IPS-18c (cell line): ENCODE measurements around the gene NFATC4.
"Not testable (repeated sequence)": the region's sequence is repeated elsewhere in the genome, so short reads cannot be mapped to it uniquely, and the experiment has no call there.

Source experiments
- H3K4me3 ChIP-seq: 2 replicates; pipeline ENCODE4 v1.7.0; 2013; ENCODE audit warnings: low read depth, mild to moderate bottlenecking, low read length, moderate library complexity; ENCODE audit not compliant: insufficient read depth
- H3K9me3 ChIP-seq: one replicate; pipeline ENCODE4 v1.6.1; 2013; ENCODE audit warnings: mild to moderate bottlenecking, low read length, moderate library complexity; ENCODE audit not compliant: control insufficient read depth, insufficient read depth

NFATC4 gene

DNA sequence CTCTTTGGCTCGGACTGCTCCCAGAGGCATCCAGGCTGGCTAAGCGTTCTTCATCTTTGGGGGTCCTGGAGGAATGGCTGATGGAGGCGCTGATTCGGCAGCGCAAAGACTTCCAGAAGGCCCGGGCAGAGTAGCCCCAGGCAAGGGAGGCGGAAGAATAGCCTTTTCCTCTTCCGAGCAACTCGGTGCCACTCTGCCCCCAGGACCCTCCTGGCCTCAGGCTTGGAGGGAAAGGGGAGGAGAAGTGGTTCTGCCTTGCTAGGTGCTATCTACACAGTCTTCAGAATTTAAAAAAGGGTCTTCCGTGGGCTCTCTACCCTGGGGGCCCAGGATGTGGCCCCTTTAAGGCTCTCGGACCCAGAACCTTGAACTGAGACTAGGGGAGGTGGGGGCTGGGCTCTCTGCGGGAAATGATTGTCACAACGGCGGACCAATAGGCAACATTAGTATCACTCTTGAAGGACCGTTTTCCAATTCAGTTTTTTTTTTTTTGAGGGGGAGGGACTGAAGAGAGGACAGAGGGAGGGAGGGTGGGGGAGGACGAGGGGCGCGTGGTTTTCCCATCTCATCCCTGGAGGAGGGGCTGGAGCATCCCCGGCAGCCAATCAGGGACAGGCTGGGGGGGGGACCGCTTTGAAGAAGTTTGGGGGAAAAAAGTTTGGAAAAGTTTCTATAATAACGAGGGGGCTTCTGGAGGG lies at the start of gene NFATC4:
Gene NFATC4, plus strand, starts transcription at position 671 of the 698 bp plus-strand sequence. CDS start 157 bp downstream, outside the sequence.
- Histone ChIP-seq H3K9me3 (no peaks in the 10 kb centered on the region), H3K4me3 (peak within 1 kb of the TSS; percentile 87)

DNA sequence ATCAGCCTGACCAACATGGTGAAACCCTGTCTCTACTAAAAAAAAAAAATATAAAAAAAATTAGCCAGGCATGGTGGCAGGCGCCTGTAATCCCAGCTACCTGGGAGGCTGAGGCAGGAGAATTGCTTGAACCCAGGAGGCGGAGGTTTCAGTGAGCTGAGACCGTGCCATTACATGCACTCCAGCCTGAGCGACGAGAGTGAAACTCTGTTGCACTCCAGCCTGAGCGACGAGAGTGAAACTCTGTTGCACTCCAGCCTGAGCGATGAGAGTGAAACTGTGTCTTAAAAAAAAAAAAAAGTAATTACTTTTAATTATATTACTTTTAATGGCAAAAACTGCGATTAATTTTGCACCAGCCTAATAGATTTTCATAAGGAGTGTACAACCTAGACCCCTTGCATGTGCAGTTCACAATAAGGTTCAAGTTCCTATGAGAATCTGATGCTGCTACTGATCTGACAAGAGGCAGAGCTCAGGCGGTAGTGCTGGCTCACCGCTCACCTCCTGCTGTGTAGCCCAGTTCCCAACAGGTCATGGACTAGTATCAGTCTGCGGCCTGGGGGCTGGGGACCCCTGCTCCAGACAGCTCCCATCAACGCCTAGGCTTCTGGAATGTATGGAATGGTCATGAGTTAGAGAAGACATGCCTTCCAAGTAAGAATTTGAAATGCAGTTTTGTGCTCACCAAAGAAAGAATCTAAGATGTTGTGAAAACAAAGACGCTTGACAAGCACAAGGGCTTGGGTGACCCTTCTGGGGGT lies 46.6 kb upstream of the NFATC4 start:
- H3K9me3 ChIP-seq: no peaks in the 10 kb centered on the region
- no peak overlapping the region for H3K4me3 ChIP-seq

DNA sequence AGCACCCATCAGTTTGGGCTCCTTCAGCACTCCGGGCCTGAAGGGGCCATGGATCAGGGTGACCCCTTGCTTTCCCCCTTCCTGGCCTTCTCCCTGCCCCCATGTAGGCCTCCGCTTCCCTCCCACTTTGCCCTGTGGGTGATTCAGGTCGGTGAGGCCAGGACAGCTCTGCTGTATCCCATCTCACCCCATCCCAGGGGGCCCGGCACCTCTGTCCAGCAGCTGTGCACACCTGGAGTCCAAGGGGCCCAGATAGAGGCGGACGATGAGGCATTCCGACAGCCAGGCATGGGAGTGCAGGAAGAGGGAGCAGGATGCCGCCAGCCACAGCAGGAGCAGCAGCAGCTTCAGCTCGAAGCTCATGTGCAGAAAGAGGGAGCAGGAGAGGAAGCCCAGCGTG lies 45.3 kb upstream of the NFATC4 start:
- Histone ChIP-seq H3K9me3 (no peaks in the 10 kb centered on the region), H3K4me3 (no peak overlapping the region)

DNA sequence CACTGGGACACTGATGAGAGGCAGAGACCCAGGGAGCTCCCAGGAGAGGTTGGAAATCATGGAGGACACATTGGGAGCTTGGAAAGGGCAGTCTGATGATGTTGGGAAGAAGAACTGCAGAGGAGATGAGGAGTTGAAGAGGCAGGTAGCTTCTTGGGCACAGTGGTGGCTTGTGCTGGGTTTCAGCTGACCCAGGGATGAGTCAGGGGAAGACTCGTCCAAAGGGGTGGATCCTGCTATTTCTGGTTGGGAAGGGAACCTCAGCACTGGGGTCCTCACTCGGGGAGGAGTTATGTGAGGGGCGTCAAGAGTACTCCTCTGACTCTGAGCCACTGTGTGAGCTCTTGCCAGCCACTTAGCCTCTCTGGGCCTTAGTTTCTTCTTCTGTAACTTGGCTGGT lies 44.6 kb upstream of the NFATC4 start:
- H3K9me3 ChIP-seq: no peaks in the 10 kb centered on the region
- H3K4me3 ChIP-seq: no peak overlapping the region

DNA sequence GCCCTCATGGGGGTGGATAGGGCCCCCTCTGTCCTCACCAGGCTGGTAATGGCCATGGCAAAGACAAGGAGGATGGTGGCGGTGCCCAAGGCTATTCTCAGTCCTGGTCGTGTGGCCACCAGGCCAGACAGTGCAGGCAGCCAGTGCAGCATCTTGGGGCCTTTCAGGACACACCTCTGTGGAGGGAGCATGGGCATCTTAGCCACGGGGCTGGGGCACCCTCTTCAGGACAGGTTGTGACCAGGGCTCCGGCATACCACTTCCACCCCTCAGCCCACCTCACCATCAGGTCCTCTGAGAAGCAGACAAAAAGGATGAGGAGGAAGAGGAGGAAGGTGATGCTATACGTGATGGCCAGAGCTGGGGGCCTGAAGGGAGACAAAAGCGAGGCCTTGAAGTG lies 44.0 kb upstream of the NFATC4 start:
- H3K4me3 ChIP-seq: no peak overlapping the region
- no peaks in the 10 kb centered on the region for H3K9me3 ChIP-seq

DNA sequence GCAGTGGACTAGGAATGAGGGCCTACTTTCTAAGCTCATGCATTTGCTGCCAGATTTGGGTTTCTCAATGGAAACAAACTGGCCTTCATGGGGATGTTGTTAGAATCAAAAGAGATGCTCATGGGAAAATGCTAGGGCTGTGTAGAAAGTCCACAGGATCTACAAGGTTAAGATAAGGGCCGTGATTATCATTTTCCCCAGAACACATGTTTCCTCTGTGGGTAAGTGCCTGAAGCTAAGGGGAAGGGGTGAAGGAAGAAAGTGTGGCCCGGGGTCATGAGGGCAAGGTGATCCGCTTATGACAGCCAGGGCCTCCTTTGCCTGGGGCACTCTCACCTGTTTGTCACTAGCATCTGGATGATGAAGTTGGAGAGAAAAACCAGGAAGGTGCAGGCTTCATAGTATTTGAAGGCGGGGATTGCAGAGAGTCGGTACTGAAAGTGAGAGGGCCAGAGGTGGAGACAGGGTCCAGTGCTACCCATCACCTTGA lies 42.9 kb upstream of the NFATC4 start:
- no peak overlapping the region for H3K4me3 ChIP-seq
- no peaks in the 10 kb centered on the region for H3K9me3 ChIP-seq

DNA sequence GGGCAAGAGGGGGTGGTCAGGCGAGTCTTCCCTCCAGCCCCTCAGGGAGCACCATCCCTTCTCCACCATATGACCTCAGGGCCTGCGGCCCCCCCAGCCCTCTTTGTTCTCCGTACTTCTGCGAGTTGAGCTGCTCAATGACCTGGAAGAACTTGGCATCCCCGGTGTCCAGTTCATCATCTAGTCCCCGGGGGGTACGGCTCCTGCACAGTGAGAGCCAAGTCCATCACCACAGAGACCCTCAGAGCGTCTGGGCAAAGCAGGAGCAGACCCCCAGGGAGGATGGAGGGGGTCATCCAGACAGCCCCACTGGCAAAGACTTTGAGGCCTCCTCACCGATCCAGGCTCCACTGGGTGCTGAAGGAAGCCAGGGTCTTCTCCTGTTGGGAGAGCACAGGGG lies 42.0 kb upstream of the NFATC4 start:
- no peaks in the 10 kb centered on the region for H3K9me3 ChIP-seq

DNA sequence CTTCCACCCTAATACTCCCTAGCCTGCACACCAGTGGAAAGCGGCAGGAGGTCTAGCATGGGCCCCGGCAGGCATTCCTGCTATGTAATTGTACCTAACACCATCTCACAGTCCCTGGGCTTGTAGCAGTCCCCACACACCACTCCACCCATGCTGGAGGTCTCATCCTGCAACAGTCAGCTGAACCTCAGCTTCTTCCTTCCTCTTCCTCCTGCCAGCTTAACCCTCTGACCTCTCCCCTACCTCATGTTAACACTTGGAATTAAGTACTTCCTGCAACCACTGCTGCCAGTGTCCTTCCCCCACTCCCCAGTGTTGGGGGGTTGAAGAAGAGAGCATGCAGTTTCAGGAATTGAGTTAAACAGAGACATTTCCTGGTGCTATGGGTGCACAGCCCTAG lies 40.7 kb upstream of the NFATC4 start:
- H3K4me3 ChIP-seq: no peak overlapping the region
- H3K9me3 ChIP-seq: no peaks in the 10 kb centered on the region

More for the DNA sequence above, 42.0 kb upstream of the NFATC4 start:
- H3K4me3 ChIP-seq: no peak overlapping the region

DNA sequence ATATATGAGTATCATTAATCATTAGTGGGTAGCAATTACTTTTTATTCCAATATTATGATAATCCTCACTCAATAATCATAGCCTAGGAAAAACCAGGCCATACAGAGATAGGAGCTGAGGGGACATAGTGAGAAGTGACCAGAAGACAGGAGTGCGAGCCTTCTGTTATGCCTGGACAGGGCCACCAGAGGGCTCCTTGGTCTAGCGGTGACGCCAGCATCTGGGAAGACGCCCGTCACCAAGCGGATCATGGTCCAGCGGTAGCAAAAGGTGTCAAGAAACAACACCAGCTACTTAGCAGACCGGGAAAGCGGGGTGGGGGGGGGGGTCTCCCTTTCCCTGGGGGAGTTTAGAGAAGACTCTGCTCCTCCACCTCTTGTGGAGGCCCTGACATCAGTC lies 40.1 kb upstream of the NFATC4 start:
- H3K9me3 ChIP-seq, H3K4me3 ChIP-seq: not testable (repeated sequence)

DNA sequence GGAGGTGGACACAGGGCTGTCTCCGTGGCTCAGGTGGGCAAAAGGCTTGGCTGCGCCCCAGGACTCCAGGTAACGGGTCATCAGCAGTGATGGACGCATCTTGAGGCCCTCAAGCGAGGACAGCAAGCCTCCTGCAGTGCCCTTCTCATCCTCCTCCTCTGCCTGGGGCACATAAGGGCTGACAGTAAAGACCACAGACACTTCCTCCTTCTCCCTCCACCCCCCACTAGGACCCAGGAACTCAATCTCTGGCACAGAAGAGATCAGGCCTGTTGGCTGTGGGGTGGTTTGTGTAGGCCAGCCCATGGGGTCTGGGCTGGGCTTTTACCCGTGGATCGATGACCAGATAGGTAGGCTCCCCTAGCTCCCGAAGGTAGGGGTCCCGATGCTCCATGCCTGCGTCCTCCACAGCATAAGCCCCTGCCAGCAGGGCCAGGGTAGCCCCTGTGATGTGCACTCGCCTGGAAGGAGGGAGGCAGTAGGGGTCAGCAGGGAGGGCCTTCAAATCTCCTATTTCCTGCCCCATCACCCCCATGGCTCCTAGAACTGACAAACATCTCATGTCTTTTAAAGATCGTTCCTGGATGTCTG lies 38.8 kb upstream of the NFATC4 start:
- Histone ChIP-seq H3K9me3 (no peaks in the 10 kb centered on the region), H3K4me3 (no peak overlapping the region)

DNA sequence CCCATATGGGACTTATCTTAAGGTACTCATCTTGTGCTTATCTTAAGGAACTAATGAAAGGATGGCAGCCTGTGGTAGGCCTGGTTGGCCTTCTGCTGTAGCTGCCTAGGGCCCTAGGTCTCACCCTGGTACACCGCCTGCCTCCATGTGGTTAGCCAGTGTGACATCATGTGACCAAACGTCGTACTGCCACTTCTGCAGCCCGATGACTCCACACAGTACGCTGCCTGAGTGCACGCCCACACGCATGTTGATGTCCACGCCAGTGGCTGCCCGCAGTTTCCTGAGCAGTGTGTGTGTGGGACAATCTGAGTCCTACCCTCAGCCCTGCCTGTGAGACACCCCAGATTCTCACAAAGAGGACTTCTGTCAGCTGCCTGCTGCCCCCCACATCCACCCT lies 38.2 kb upstream of the NFATC4 start:
- Histone ChIP-seq H3K9me3 (no peaks in the 10 kb centered on the region), H3K4me3 (no peak overlapping the region)

DNA sequence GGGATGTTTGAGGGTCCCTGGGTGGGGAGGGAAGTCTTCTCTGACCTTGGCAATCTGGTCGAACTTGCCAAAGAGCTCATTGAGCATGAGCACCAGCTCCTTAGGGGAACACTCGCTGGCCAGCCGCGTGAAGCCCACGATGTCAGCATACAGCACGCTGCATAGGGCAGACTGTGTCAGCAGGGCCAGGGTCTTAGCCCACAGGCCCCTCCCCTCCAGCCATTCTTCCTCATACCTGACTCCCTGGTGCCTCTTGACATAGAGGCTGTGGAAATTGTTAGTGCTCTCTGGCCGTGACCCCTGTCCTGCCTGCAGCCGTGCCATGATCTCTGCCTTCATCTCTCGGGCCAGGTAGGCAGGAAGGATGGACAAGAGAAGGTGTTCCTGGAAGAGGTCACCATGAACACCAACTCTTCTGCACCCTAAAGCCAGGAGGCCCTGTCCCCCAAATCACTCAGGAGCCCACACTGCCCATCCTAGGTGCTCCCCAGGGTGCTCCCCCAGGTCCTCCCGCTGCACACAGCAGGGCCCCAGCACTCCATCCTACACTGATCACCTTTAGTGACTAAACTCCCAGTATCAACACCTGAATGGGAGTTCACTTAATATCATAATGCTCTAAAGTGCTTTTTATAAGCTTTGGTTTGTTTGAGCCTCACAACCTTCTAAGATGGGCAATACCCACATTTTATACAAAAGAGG lies 36.9 kb upstream of the NFATC4 start:
- H3K4me3 ChIP-seq: no peak overlapping the region
- H3K9me3 ChIP-seq: no peaks in the 10 kb centered on the region

DNA sequence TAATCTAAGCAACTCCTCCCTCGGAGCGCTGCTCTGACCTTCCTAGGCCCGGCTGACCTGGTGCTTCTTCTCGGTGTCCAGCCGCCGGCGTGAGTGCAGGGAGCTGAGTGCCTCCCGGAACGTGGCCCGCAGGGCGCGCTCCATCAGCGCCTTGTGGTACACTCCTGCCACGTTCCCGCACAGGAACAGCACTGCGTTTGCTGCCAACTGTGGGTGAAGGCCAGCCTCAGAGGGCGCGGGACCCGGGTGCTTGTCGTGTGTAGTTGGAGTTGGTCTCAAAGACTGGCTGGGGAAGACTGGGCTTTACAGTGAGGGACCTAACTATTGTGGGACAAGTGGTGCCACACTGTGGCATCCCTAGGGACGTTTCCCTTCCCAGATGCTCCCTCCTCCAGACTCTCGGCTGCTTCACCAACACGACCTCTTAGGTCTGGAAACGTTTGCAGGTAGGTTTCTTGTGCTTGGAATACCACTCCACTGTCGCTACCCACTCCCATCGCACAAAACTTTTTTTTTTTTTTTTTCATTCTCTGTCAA lies 36.2 kb upstream of the NFATC4 start:
- no peak overlapping the region; the same call in 1 of the 2 replicates for H3K4me3 ChIP-seq

DNA sequence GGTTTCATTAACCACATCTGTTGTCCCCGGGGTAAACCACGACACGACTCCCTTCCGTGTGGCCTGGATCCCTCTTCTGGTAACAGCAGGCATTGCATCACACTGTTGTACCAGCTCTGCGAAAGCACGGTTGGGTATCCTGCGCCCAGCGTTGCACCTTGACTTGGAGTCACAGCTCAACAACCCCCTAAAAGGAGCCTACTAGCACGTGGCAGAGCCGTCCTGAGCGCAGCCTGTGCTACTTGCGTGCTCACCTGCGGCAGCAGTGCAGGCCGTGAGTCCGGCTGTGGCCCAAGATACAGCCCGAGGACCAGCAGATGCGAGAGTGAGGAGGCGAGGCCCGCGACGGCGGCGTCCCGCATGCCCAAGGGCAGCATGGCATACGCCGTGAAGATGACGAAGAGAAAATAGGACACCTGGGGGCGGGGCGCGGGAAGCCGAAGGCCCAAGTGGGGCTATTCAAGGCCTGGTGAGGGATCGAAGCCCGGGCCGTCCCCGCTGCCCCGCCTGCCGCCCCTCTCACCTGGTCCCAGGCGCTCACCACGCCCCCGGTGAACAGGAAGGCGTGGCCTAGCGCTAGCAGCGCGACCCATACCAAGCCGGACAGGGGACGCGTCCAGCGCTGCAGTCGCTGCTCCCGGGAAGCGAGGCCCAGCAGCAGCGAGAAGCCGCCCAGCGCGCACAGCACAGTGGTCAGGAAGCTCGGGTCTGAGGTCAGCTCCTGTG lies 35.6 kb upstream of the NFATC4 start:
- Histone ChIP-seq H3K9me3 (no peaks in the 10 kb centered on the region), H3K4me3 (peak overlapping the region; percentile 56)

More for the DNA sequence above, 36.2 kb upstream of the NFATC4 start:
- no peaks in the 10 kb centered on the region for H3K9me3 ChIP-seq

DNA sequence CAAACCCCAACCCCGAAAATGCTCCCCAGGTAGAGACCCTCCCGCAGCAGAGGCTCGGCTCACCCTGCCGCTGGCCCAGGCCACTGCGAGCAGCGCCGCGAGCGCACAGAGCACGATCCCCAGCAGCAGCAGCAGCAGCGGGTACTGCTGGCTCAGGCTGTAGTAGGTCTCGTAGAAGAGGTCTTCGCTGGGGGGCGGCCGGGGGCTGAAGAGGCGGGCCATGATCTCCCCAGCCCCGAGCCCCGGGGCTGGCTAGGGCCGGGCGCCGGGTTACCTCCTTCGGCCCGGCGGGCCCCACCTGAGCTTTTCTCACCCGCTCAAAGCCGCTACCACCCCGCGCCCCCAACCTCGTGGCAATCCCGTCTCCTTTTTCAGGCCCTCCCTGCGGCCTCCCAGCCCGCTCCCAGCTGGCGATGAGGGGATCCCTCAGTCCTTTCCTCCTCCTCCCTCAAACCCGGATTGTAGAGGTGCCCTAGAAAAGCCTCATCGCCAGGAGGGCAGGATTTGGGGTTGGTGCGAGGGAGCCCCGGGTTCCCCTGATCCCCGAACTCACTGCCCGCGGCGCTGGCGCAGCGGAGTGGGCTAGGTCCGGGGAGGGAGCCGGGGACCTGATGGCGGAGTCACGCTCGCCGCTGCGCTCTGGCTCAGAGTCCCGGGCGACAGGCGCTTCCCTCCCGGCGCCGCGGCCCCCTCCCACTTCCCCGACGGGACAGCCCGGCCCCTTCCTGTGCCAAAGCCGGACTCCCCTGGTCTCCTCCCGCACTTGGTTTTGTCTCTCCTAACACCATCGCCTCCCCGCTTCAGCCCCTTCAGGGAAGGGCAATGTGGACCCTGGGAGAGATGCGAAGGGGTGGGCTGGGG lies 33.3 kb upstream of the NFATC4 start, which contains the start of gene ADCY4:
Gene ADCY4, minus strand, starts transcription at position 641 of the 861 bp plus-strand sequence. Its CDS starts 419 bp downstream, at position 222.
- Histone ChIP-seq H3K4me3 (peak within 1 kb of the TSS; percentile 71), H3K9me3 (no peaks in the 10 kb centered on the region)
